ENCODE results near the gene FAM184A.

- TF ChIP-seq USF1 (IDR thresholded peaks at IDR 0.05; ENCODE audit: borderline replicate concordance, extremely low read length, insufficient read depth, low read depth, low read length), result no peak
- TF ChIP-seq CREB1 (IDR thresholded peaks at IDR 0.05; ENCODE audit: low read depth), result no peak
- TF ChIP-seq RCOR1 (conservative IDR thresholded peaks at IDR 0.05; ENCODE audit: low read depth, low read length), result no peak
- TF ChIP-seq MYC (IDR thresholded peaks at IDR 0.05; ENCODE audit: insufficient read depth, insufficient read length, insufficient replicate concordance, low read length, severe bottlenecking), result no peak
- TF ChIP-seq POLR2AphosphoS5 (IDR thresholded peaks at IDR 0.05; ENCODE audit: low read length), result no peak
- no peak for TF ChIP-seq GATAD2B (conservative IDR thresholded peaks at IDR 0.05; ENCODE audit: low read depth)
- no peak for TF ChIP-seq GABPA (IDR thresholded peaks at IDR 0.05; ENCODE audit: low read depth)
- TF ChIP-seq NRF1 (conservative IDR thresholded peaks at IDR 0.05; ENCODE audit: low read depth, low read length), result no peak
- TF ChIP-seq POLR2A (IDR thresholded peaks at IDR 0.05; ENCODE audit: low read depth, low read length), result no peak
- TF ChIP-seq USF2 (IDR thresholded peaks at IDR 0.05; ENCODE audit: borderline replicate concordance, low read depth, low read length), result no peak
- no peak for TF ChIP-seq TAF1 (IDR thresholded peaks at IDR 0.05; ENCODE audit: borderline replicate concordance, low read depth, low read length)
- no peak for TF ChIP-seq IRF4 (IDR thresholded peaks at IDR 0.05; ENCODE audit: low read depth, low read length)
Measured at GRCh38 chr6:119090256-119090655, 11.8 kb upstream of the FAM184A start.

Measured in GM12878 (cell line).